Mammary epithelial cell (primary cell): ENCODE measurements around the gene HYOU1.

Source experiments
- CTCF ChIP-seq, 2 donors: IDR thresholded peaks in 1 of 2; conservative IDR thresholded peaks in 1 of 2; 2 replicates each; pipeline ENCODE4 v1.5.1; 2011 to 2012; ENCODE audit warnings: inconsistent platforms in 2 of 2, low read length in 2 of 2, mild to moderate bottlenecking in 2 of 2, control low read depth in 1 of 2, low read depth in 1 of 2; ENCODE audit not compliant: insufficient read depth in 1 of 2; ENCODE audit errors: extremely low read depth in 1 of 2
- EZH2 ChIP-seq: IDR thresholded peaks from 2 replicates; pipeline ENCODE4 v1.6.1; 2012; ENCODE audit warnings: low read length, inconsistent platforms, borderline replicate concordance

GRCh38 chr11:119046489-119046888, 10.5 kb downstream of the HYOU1 start:
- TF ChIP-seq CTCF (conservative IDR thresholded peaks at IDR 0.05 in 1 of 2, IDR thresholded peaks at IDR 0.05 in 1 of 2; ENCODE audit: extremely low read depth in 1 of 2, insufficient read depth in 1 of 2, low read depth in 1 of 2, low read length in 2 of 2) (no peak), EZH2 (no peak)
